ENCODE measurements around the gene CADM2. TPM values are rescaled to one million over a fixed set of nuclear protein-coding genes. Genes with fewer than 3 reads are reported as not detected.

CADM2 gene
- total and polyA plus RNA-seq, 2 donors (not counting 3 experiments of a cell fraction or from before 2014, with no cell fraction given) = not detected

DNA sequence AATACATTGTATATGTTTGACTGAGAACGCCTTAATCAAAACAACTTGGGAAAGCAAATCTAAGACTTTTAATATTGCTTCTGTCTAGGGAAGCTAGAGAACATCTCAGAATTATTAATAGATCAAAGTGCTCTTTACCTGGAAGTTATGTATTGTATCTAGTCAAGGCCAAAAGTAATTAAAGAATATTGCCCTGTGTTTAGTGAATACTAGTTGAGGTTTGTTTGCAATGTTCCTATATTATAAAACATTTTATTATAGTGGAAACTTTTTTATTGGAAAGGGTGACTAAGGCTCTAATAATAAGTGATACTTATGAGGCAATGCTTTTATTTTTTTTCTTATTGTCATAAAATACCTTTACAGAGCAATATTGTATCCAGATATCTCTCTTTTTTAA, 118.2 kb downstream of the CADM2 start:
- CTCF ChIA-PET = no interaction called here
- intact Hi-C loops (cut with micrococcal nuclease) = no loop called here

More for the DNA sequence above, 118.2 kb downstream of the CADM2 start:
- no peaks in the 10 kb centered on the region for H3K79me2 ChIP-seq (ENCODE audit: control insufficient read depth, insufficient read depth, low read length)
- H3K9ac ChIP-seq (replicated peaks; ENCODE audit: extremely low read depth, insufficient read depth, low read length) = no peak overlapping the region
- no peaks in the 10 kb centered on the region for H3K36me3 ChIP-seq (ENCODE audit: control insufficient read depth in 2 of 2, extremely low read depth in 1 of 2, insufficient read depth in 2 of 2, low read length in 2 of 2)
- FAIRE-seq = no peak
- H3K4me2 ChIP-seq (ENCODE audit: insufficient read depth, low read length) = no peak overlapping the region
- no peak overlapping the region for H3K4me3 ChIP-seq (replicated peaks in 1 of 3; ENCODE audit: insufficient read depth in 1 of 3, low read depth in 1 of 3, low read length in 3 of 3)
- no peak overlapping the region for H3K27ac ChIP-seq (ENCODE audit: insufficient read depth, low read depth, low read length)
- no peak for DNase-seq (ENCODE audit: low read depth, low spot score)
- H4K20me1 ChIP-seq (replicated peaks; ENCODE audit: control insufficient read depth, extremely low read depth, insufficient read depth, low read length) = no peaks in the 10 kb centered on the region
- TF ChIP-seq POLR2AphosphoS5 (IDR thresholded peaks at IDR 0.05; ENCODE audit: insufficient read depth, low read depth, low read length) (no peak), JUN (IDR thresholded peaks at IDR 0.05; ENCODE audit: borderline replicate concordance, insufficient read depth, insufficient read length, low read depth) (no peak), POLR2A (IDR thresholded peaks at IDR 0.05; ENCODE audit: low read depth, low read length) (no peak), MYC (IDR thresholded peaks at IDR 0.05; ENCODE audit: low read depth, low read length) (no peak), FOS (IDR thresholded peaks at IDR 0.05; ENCODE audit: borderline replicate concordance, insufficient read depth, low read length) (no peak), EZH2 (IDR thresholded peaks at IDR 0.05; ENCODE audit: borderline replicate concordance, low read depth, low read length, severe bottlenecking) (no peak)
- TF ChIP-seq, protein P1, sequence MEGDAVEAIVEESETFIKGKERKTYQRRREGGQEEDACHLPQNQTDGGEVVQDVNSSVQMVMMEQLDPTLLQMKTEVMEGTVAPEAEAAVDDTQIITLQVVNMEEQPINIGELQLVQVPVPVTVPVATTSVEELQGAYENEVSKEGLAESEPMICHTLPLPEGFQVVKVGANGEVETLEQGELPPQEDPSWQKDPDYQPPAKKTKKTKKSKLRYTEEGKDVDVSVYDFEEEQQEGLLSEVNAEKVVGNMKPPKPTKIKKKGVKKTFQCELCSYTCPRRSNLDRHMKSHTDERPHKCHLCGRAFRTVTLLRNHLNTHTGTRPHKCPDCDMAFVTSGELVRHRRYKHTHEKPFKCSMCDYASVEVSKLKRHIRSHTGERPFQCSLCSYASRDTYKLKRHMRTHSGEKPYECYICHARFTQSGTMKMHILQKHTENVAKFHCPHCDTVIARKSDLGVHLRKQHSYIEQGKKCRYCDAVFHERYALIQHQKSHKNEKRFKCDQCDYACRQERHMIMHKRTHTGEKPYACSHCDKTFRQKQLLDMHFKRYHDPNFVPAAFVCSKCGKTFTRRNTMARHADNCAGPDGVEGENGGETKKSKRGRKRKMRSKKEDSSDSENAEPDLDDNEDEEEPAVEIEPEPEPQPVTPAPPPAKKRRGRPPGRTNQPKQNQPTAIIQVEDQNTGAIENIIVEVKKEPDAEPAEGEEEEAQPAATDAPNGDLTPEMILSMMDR (IDR thresholded peaks at IDR 0.05; ENCODE audit: extremely low read depth in 1 of 2, insufficient read depth in 1 of 2, low read depth in 1 of 2, low read length in 2 of 2) = no peak
- no peaks in the 10 kb centered on the region for H3K9me1 ChIP-seq (replicated peaks; ENCODE audit: control insufficient read depth, extremely low read depth, insufficient read depth, low read length)
- H3K9me3 ChIP-seq (replicated peaks; ENCODE audit: control insufficient read depth, insufficient read depth, low read length) = no peaks in the 10 kb centered on the region
- no peaks in the 10 kb centered on the region for H3K4me1 ChIP-seq (ENCODE audit: control insufficient read depth, extremely low read depth, insufficient read depth, low read length)
- BruUV-seq (replicated peaks) = no TSS peak
- POLR2A ChIA-PET = no interaction called here
- H2AFZ ChIP-seq (ENCODE audit: low read depth, low read length) = no peak overlapping the region
- H3K27me3 ChIP-seq (ENCODE audit: control insufficient read depth in 2 of 2, insufficient read depth in 2 of 2, low read length in 2 of 2) = no peaks in the 10 kb centered on the region
- dilution Hi-C loops (cut with MboI; ENCODE audit: extremely low pct_ligation_motif_present, low sequenced_read_pairs) = no loop called here
